Testis (tissue), 5 donors: ENCODE data around the gene HMMR. TPM values are rescaled to one million over a fixed set of nuclear protein-coding genes. Genes with fewer than 3 reads are reported as not detected.
A peak's percentile ranks its signal among the peaks of the same experiment; 100 is the strongest.
"Not testable (repeated sequence)": the region's sequence is repeated elsewhere in the genome, so short reads cannot be mapped to it uniquely, and the experiment has no call there.

Experiments used
- DNase-seq: peaks from one replicate; pipeline ENCODE4 v3.0.0-alpha.2; 2019
- H3K27ac ChIP-seq, 2 donors: fragments of 200-600 bp; sonication (generic); one replicate each; pipeline ENCODE4 v1.5.1; 2019
- H3K27me3 ChIP-seq: fragments of 200-600 bp; sonication (generic); one replicate; pipeline ENCODE4 v1.5.1; 2019
- H3K36me3 ChIP-seq: fragments of 200-600 bp; sonication (generic); one replicate; pipeline ENCODE4 v1.5.1; 2017; ENCODE audit warnings: low read depth; ENCODE audit errors: missing control alignments
- H3K4me1 ChIP-seq: fragments of 200-600 bp; sonication (generic); one replicate; pipeline ENCODE4 v1.5.1; 2019
- H3K4me3 ChIP-seq, 2 donors: fragments of 200-600 bp; sonication (generic); one replicate each; pipeline ENCODE4 v1.5.1; 2017 to 2019
- H3K9me3 ChIP-seq: fragments of 200-600 bp; sonication (generic); one replicate; pipeline ENCODE4 v1.5.1; 2017
- CTCF ChIP-seq, 3 experiments: fragments of 450-650 bp in 2 of 3; fragments of 200-600 bp in 1 of 3; sonication (generic) in 1 of 3; IDR thresholded peaks; one replicate each; pipeline ENCODE4 v1.5.1; 2016 to 2019; ENCODE audit warnings: antibody characterized with exemption in 3 of 3, mild to moderate bottlenecking in 2 of 3, moderate library complexity in 1 of 3
- POLR2A ChIP-seq: fragments of 450-650 bp; IDR thresholded peaks from one replicate; pipeline ENCODE4 v1.6.1; 2017; ENCODE audit warnings: antibody characterized with exemption, mild to moderate bottlenecking, moderate library complexity
- WGBS, 2 donors: methylation state at CpG; one replicate each; pipeline ENCODE4 v1.1.5; 2018; 5-methylcytosine and 5-hydroxymethylcytosine counted together
- intact Hi-C: fragments of 100-400 bp; cut with DNase I; formaldehyde crosslinking; loops from one replicate; pipeline ENCODE4 v1.15.1; 2023; ENCODE audit warnings: low total_unique reads
- long read RNA-seq, 2 donors: transcript quantifications; one replicate each; lab custom pipeline, GENCODE V29; 2026
- polyA plus RNA-seq: library from polyadenylated mRNA; stranded (reverse); fragments of 350-450 nt; fragmentation: Illumina TruSeq; extraction: RNeasy Lipid Tissue Mini Kit (QIAGEN cat#74804); gene quantifications from one replicate; pipeline ENCODE4 v1.2.3, GENCODE V29; 2014; ENCODE audit warnings: low read depth, low replicate concordance; ENCODE audit not compliant: insufficient read depth
- total RNA-seq, 2 donors: library from RNA; depleted of rRNA; stranded (reverse); fragments of >200 nt; gene quantifications; one replicate each; pipeline ENCODE4 v1.2.3, GENCODE V29; 2016

The HMMR gene
- total RNA-seq (10 to 100 TPM; 11.5 to 20.9 TPM), polyA plus RNA-seq (14.5 TPM)
- long read RNA-seq, donor 1, partial matches to known transcripts: 0 of 4 reads
- long read RNA-seq, donor 1, other reads (novel, unspliced or antisense): 0 of 4 reads
- long read RNA-seq, donor 2: 0 reads

- H3K27ac ChIP-seq: peak within 1 kb of the TSS; percentile 92 to 96
- H3K9me3 ChIP-seq: no peaks in the 10 kb centered on the region
- no peaks in the 10 kb centered on the region for H3K36me3 ChIP-seq
- TF ChIP-seq CTCF (IDR thresholded peaks at IDR 0.05) (no peak), POLR2A (no peak)
- peaks cover 9% of the 10 kb centered on the region for H3K4me1 ChIP-seq
- peak; percentile 29 for DNase-seq
- WGBS, 2 donors: 1 to 2% methylated on average over 22 to 23 of the region's 23 CpGs
- intact Hi-C loops: no loop called here
- H3K27me3 ChIP-seq: no peaks in the 10 kb centered on the region
- peak within 1 kb of the TSS; percentile 63 to 75 for H3K4me3 ChIP-seq
Observed at GRCh38 chr5:163460562-163461171, at the start of gene HMMR. Gene HMMR (plus strand): TSS chr5:163460632. CDS start chr5:163460693, 61 bp downstream.

GRCh38 chr5:163415673-163416072 lies 44.8 kb upstream of the HMMR start:
- intact Hi-C loops, H3K9me3 ChIP-seq, DNase-seq, H3K36me3 ChIP-seq, H3K4me1 ChIP-seq, H3K4me3 ChIP-seq, H3K27me3 ChIP-seq, H3K27ac ChIP-seq: not testable (repeated sequence)
- 22 to 26% methylated on average over 15 of the region's 15 CpGs for WGBS, 2 donors

- Histone ChIP-seq H3K9me3 (no peaks in the 10 kb centered on the region), H3K4me3 (no peak overlapping the region), H3K27ac (no peak overlapping the region), H3K27me3 (no peaks in the 10 kb centered on the region), H3K4me1 (no peaks in the 10 kb centered on the region), H3K36me3 (no peaks in the 10 kb centered on the region)
- intact Hi-C loops: no loop called here
- WGBS, 2 donors: 95 to 97% methylated on average over 1 of the region's 1 CpG
- DNase-seq: no peak
- TF ChIP-seq POLR2A: no peak
- no peak for TF ChIP-seq CTCF (IDR thresholded peaks at IDR 0.05)
Observed at GRCh38 chr5:163424836-163425235, 35.6 kb upstream of the HMMR start.

- H3K36me3 ChIP-seq, intact Hi-C loops, DNase-seq, H3K27ac ChIP-seq, H3K4me3 ChIP-seq, H3K4me1 ChIP-seq, H3K9me3 ChIP-seq, H3K27me3 ChIP-seq: not testable (repeated sequence)
- 41 to 53% methylated on average over 4 of the region's 4 CpGs for WGBS, 2 donors
Observed at GRCh38 chr5:163426128-163426527, 34.3 kb upstream of the HMMR start.

- H3K4me1 ChIP-seq: peaks cover 9% of the 10 kb centered on the region
- WGBS, 2 donors: 95 to 96% methylated on average over 1 of the region's 1 CpG
- no peaks in the 10 kb centered on the region for H3K9me3 ChIP-seq
Observed at GRCh38 chr5:163432544-163432943, 27.9 kb upstream of the HMMR start.

More at GRCh38 chr5:163432544-163432943, 27.9 kb upstream of the HMMR start:
- Histone ChIP-seq H3K36me3 (no peaks in the 10 kb centered on the region), H3K27me3 (no peaks in the 10 kb centered on the region), H3K27ac (no peak overlapping the region), H3K4me3 (no peak overlapping the region)
- no peak for TF ChIP-seq POLR2A
- TF ChIP-seq CTCF (IDR thresholded peaks at IDR 0.05): no peak
- DNase-seq: no peak
- intact Hi-C loops: no loop called here
